ENCODE data around the gene UGGT1. TPM values are rescaled to one million over a fixed set of nuclear protein-coding genes. Genes with fewer than 3 reads are reported as not detected.

Gene UGGT1
- total RNA-seq, 1 experiment from 2014 or later = 55.9 TPM

- Histone ChIP-seq H4K20me1 (ENCODE audit: control insufficient read depth, insufficient read depth, insufficient read length) (no peaks in the 10 kb centered on the region), H3K79me2 (ENCODE audit: insufficient read depth, low read length) (no peaks in the 10 kb centered on the region), H3K23ac (ENCODE audit: insufficient read length, low read depth, low read length) (no peak overlapping the region), H3K23me2 (ENCODE audit: insufficient read length, low read depth, low read length, poor library complexity, severe bottlenecking) (no peaks in the 10 kb centered on the region), H3K9ac (ENCODE audit: extremely low read depth, insufficient read length, low read length) (no peak overlapping the region), H2BK120ac (ENCODE audit: low read depth, low read length, poor library complexity, severe bottlenecking) (no peak overlapping the region), H2BK20ac (ENCODE audit: low read depth, low read length, poor library complexity, severe bottlenecking) (no peak overlapping the region), H2BK5ac (ENCODE audit: insufficient read length, low read length) (no peak overlapping the region), H3K56ac (ENCODE audit: insufficient read length, low read depth, low read length) (no peak overlapping the region), H3K14ac (ENCODE audit: insufficient read depth, low read length) (no peak overlapping the region), H4K8ac (replicated peaks; ENCODE audit: insufficient read length, low read depth, low read length) (no peak overlapping the region), H3K27me3 (ENCODE audit: insufficient read depth, low read length) (no peaks in the 10 kb centered on the region), H3K18ac (ENCODE audit: insufficient read length, low read depth, low read length) (no peak overlapping the region), H4K5ac (ENCODE audit: insufficient read length, low read depth, low read length) (no peak overlapping the region), H3T11ph (ENCODE audit: low read length) (no peak overlapping the region), H3K27ac (ENCODE audit: insufficient read length, low read depth, low read length) (no peak overlapping the region), H4K91ac (ENCODE audit: insufficient read length, low read depth, low read length) (no peak overlapping the region), H2BK12ac (ENCODE audit: insufficient read length, low read depth, low read length) (no peak overlapping the region), H3K4ac (ENCODE audit: low read depth, low read length) (no peak overlapping the region), H3K79me1 (ENCODE audit: insufficient read depth, low read depth, low read length, poor library complexity, severe bottlenecking) (no peaks in the 10 kb centered on the region), H2AFZ (ENCODE audit: low read length) (no peak overlapping the region), H2AK5ac (ENCODE audit: insufficient read length, low read length) (no peak overlapping the region), H3K4me2 (ENCODE audit: insufficient read depth, insufficient read length, low read length) (no peak overlapping the region), H2BK15ac (ENCODE audit: low read depth, low read length) (no peak overlapping the region), H3K4me1 (ENCODE audit: insufficient read depth, low read length) (no peaks in the 10 kb centered on the region), H3K9me3 (ENCODE audit: control insufficient read depth, low read depth, low read length) (no peaks in the 10 kb centered on the region)
- no peak for DNase-seq
- no peak overlapping the region for H3K27ac Mint-ChIP-seq
- no peaks in the 10 kb centered on the region for H3K4me1 Mint-ChIP-seq
- no peak for TF ChIP-seq CTCF (conservative IDR thresholded peaks at IDR 0.05)
- no peaks in the 10 kb centered on the region for H3K27me3 Mint-ChIP-seq (ENCODE audit: low read depth)
- no CpG with 5 or more reads among the region's 6 CpGs for WGBS (ENCODE audit: extremely low coverage, insufficient read length, low lambda C conversion rate)
- no peak overlapping the region for H3K4me3 Mint-ChIP-seq
- no peaks in the 10 kb centered on the region for H3K9me3 Mint-ChIP-seq
- peaks cover 25 to 82% (median 62%) of the 10 kb centered on the region in 3 experiments; a peak in 6 of 7 replicates for H3K36me3 Mint-ChIP-seq (ENCODE audit: insufficient read depth in 1 of 3, low read depth in 3 of 3)
These were observed 94.6 kb downstream of the UGGT1 start for GRCh38 chr2:128185576-128185975.

Measured in H9 (cell line).